B cell (primary cell): ENCODE results near the gene NEK3. TPM values are rescaled to one million over a fixed set of nuclear protein-coding genes. Genes with fewer than 3 reads are reported as not detected.
A peak's percentile ranks its signal among the peaks of the same experiment; 100 is the strongest.

ENCODE experiments used
- ATAC-seq: fragments of 200-7000 bp; cut with Tn5 transposase; one replicate; pipeline ENCODE4 v1.10.0; 2021; ENCODE audit warnings: low read depth, mild to moderate bottlenecking, moderate number of reproducible peaks, moderate library complexity
- CTCF ChIA-PET: fragments of 350-600 bp; sonication (Branson Sonifier 250); formaldehyde crosslinking; loops from one replicate; lab custom pipeline; 2021; ENCODE audit warnings: antibody characterized with exemption, inconsistent platforms; lab: Charles Lee
- POLR2A ChIA-PET: fragments of 350-600 bp; sonication (Branson Sonifier 250); formaldehyde crosslinking; loops from one replicate; lab custom pipeline; 2021; ENCODE audit warnings: antibody characterized with exemption; lab: Charles Lee
- DNase-seq: peaks from one replicate; pipeline ENCODE4 v3.0.0; 2013
- H2AFZ ChIP-seq: 2 replicates; pipeline ENCODE4 v1.6.1; 2012; ENCODE audit warnings: mild to moderate bottlenecking, low read depth, low read length; ENCODE audit not compliant: insufficient read depth, poor library complexity, severe bottlenecking
- H3K27ac ChIP-seq, 2 donors: 1 replicate in 1 of 2; 2 replicates in 1 of 2; pipeline ENCODE4 v1.5.1; 2012 to 2013; ENCODE audit warnings: low read length in 2 of 2, mild to moderate bottlenecking in 2 of 2, moderate library complexity in 1 of 2
- H3K27me3 ChIP-seq, 4 experiments: fragments of 200-600 bp in 1 of 4; sonication (generic) in 1 of 4; replicated peaks in 1 of 4; 1 replicate in 2 of 4; 2 replicates in 2 of 4; pipeline versions ENCODE4 v1.6.1 to v1.7.0; 2013 to 2016; ENCODE audit warnings: low read length in 3 of 4, mild to moderate bottlenecking in 2 of 4, mixed read lengths in 1 of 4, moderate library complexity in 1 of 4; ENCODE audit not compliant: insufficient read depth in 4 of 4, control insufficient read depth in 3 of 4; ENCODE audit errors: control extremely low read depth in 1 of 4
- H3K36me3 ChIP-seq, 2 experiments: replicated peaks in 1 of 2; 1 replicate in 1 of 2; 2 replicates in 1 of 2; pipeline versions ENCODE4 v1.6.1 to v1.7.1; 2013; ENCODE audit warnings: low read length in 1 of 2; ENCODE audit not compliant: insufficient read depth in 2 of 2, control insufficient read depth in 1 of 2; ENCODE audit errors: control extremely low read depth in 1 of 2, extremely low read depth in 1 of 2
- H3K4me1 ChIP-seq, 2 donors: fragments of 200-600 bp in 1 of 2; sonication (generic) in 1 of 2; 1 replicate in 1 of 2; 2 replicates in 1 of 2; pipeline versions ENCODE4 v1.5.1 to v1.6.1; 2013 to 2017; ENCODE audit warnings: low read length in 2 of 2; ENCODE audit not compliant: control insufficient read depth in 2 of 2, insufficient read depth in 2 of 2
- H3K4me2 ChIP-seq: replicated peaks from 2 replicates; pipeline ENCODE3; 2012; ENCODE audit warnings: mild to moderate bottlenecking, low read depth, low read length; ENCODE audit not compliant: poor library complexity, severe bottlenecking
- H3K4me3 ChIP-seq, 5 experiments: fragments of 200-600 bp in 1 of 5; sonication (generic) in 1 of 5; 1 replicate in 3 of 5; 2 replicates in 2 of 5; pipeline versions ENCODE4 v1.5.1 to v1.7.0; 2011 to 2016; ENCODE audit warnings: low read length in 4 of 5, mild to moderate bottlenecking in 4 of 5, low read depth in 2 of 5, control low read depth in 1 of 5, moderate library complexity in 1 of 5; ENCODE audit not compliant: insufficient read depth in 1 of 5; ENCODE audit errors: control extremely low read depth in 1 of 5, extremely low read depth in 1 of 5
- H3K79me2 ChIP-seq: fragments of 200-600 bp; sonication (generic); one replicate; pipeline ENCODE4 v1.6.0; 2016; ENCODE audit warnings: low read length; ENCODE audit not compliant: control insufficient read depth, insufficient read depth
- H3K9ac ChIP-seq: fragments of 200-600 bp; sonication (generic); 2 replicates; pipeline ENCODE4 v1.6.1; 2017; ENCODE audit warnings: mild to moderate bottlenecking, low read length, moderate library complexity
- H3K9me3 ChIP-seq, 3 donors: one replicate each; pipeline versions ENCODE4 v1.6.1 to v1.7.1; 2013; ENCODE audit warnings: low read length in 2 of 3; ENCODE audit not compliant: control insufficient read depth in 2 of 3, insufficient read depth in 1 of 3; ENCODE audit errors: control extremely low read depth in 1 of 3
- H4K20me1 ChIP-seq: 2 replicates; pipeline ENCODE4 v1.6.0; 2012; ENCODE audit warnings: mild to moderate bottlenecking, low read length; ENCODE audit not compliant: insufficient read depth, control insufficient read depth, poor library complexity, severe bottlenecking
- H3K27ac Mint-ChIP-seq: one replicate; pipeline ENCODE4 v1.8.0; 2021; ENCODE audit warnings: mixed read lengths
- H3K27me3 Mint-ChIP-seq: one replicate; pipeline ENCODE4 v1.8.0; 2021; ENCODE audit warnings: mixed read lengths
- H3K4me1 Mint-ChIP-seq: one replicate; pipeline ENCODE4 v1.8.0; 2021; ENCODE audit warnings: mixed read lengths
- H3K4me3 Mint-ChIP-seq: one replicate; pipeline ENCODE4 v1.8.0; 2021; ENCODE audit warnings: mixed read lengths
- H3K9me3 Mint-ChIP-seq: one replicate; pipeline ENCODE4 v1.8.0; 2022; ENCODE audit warnings: mixed read lengths; ENCODE audit not compliant: insufficient read depth
- CTCF ChIP-seq: fragments of 200-600 bp; IDR thresholded peaks from one replicate; pipeline ENCODE4 v1.8.0; 2022; ENCODE audit warnings: antibody characterized with exemption, mild to moderate bottlenecking
- EZH2 ChIP-seq: IDR thresholded peaks from 2 replicates; pipeline ENCODE4 v1.6.1; 2012; ENCODE audit warnings: borderline replicate concordance, low read depth, mild to moderate bottlenecking, moderate library complexity, low read length; ENCODE audit not compliant: insufficient read depth, poor library complexity, severe bottlenecking
- WGBS: methylation state at CpG from one replicate; pipeline ENCODE4 v1.1.5; 2013; ENCODE audit warnings: missing lambda C conversion rate; ENCODE audit not compliant: insufficient coverage; 5-methylcytosine and 5-hydroxymethylcytosine counted together
- intact Hi-C: fragments of 100-400 bp; cut with micrococcal nuclease; formaldehyde crosslinking; loops from one replicate; pipeline ENCODE4 v1.10.0; 2022
- polyA plus RNA-seq: library from polyadenylated mRNA; depleted of rRNA; stranded (reverse); fragments of >200 nt; gene quantifications from 2 replicates; pipeline ENCODE4 v1.2.3, GENCODE V29; 2012
- total RNA-seq, 2 donors: library from RNA; stranded (reverse); fragments of 120-200 nt in 1 of 2; gene quantifications; 1 replicate in 1 of 2; 2 replicates in 1 of 2; pipeline versions ENCODE4 v1.2.3 to v1.2.4, GENCODE V29; 2013 to 2022

NEK3 gene
- total and polyA plus RNA-seq, 2 donors (not counting 1 experiment from before 2014, with no cell fraction given), result 6.0 to 12.6 TPM

- CTCF ChIA-PET, result interaction anchor here (0.7 to 1.0 kb wide), 4 partner anchors 14 to 345 kb away, joined by 3 read pairs; no protein-coding TSS in a partner anchor
- DNase-seq, result no peak
Measured at GRCh38 chr13:52160506-52160905, 1.1 kb upstream of the NEK3 start.

GRCh38 chr13:52160053-52160452 lies 656 bp upstream of the NEK3 start:
- Histone ChIP-seq H3K27ac (no peak overlapping the region), H3K4me2 (peak overlapping the region; percentile 78), H3K27me3 (no peaks in the 10 kb centered on the region), H3K79me2 (no peaks in the 10 kb centered on the region), H3K4me1 (peaks cover 13% of the 10 kb centered on the region in 2 donors), H4K20me1 (no peaks in the 10 kb centered on the region), H3K9me3 (no peaks in the 10 kb centered on the region), H2AFZ (peak overlapping the region; percentile 83), H3K36me3 (no peaks in the 10 kb centered on the region), H3K4me3 (peak overlapping the region in 2 of 5 experiments; percentile 59 to 74), H3K9ac (peak overlapping the region; percentile 75)
- POLR2A ChIA-PET, result no interaction called here
- Mint-ChIP-seq H3K27me3 (no peaks in the 10 kb centered on the region), H3K9me3 (no peaks in the 10 kb centered on the region), H3K4me1 (peaks cover 20% of the 10 kb centered on the region), H3K27ac (peak overlapping the region; percentile 76), H3K4me3 (peak overlapping the region; percentile 91)
- TF ChIP-seq CTCF (no peak), EZH2 (no peak)
- CTCF ChIA-PET, result interaction anchor here (0.7 to 1.0 kb wide), 5 partner anchors 14 to 346 kb away, joined by 3 read pairs; no protein-coding TSS in a partner anchor
- DNase-seq, result no peak
- 100% methylated on average over 1 of the region's 6 CpGs for WGBS
- no peak for ATAC-seq
- intact Hi-C loops, result no loop called here

More at GRCh38 chr13:52160506-52160905, 1.1 kb upstream of the NEK3 start:
- Mint-ChIP-seq H3K4me1 (peaks cover 20% of the 10 kb centered on the region), H3K4me3 (no peak overlapping the region), H3K27ac (no peak overlapping the region), H3K9me3 (no peaks in the 10 kb centered on the region), H3K27me3 (no peaks in the 10 kb centered on the region)
- no peak overlapping the region for H2AFZ ChIP-seq
- H3K4me2 ChIP-seq, result no peak overlapping the region
- no peak overlapping the region for H3K4me3 ChIP-seq
- no peaks in the 10 kb centered on the region for H4K20me1 ChIP-seq
- H3K36me3 ChIP-seq, result no peaks in the 10 kb centered on the region
- H3K4me1 ChIP-seq, result peaks cover 13% of the 10 kb centered on the region in 2 donors
- 17% methylated on average over 2 of the region's 6 CpGs for WGBS
- POLR2A ChIA-PET, result no interaction called here
- no peak for TF ChIP-seq CTCF
- TF ChIP-seq EZH2, result no peak
- H3K9ac ChIP-seq, result no peak overlapping the region
- H3K27me3 ChIP-seq, result no peaks in the 10 kb centered on the region
- intact Hi-C loops, result no loop called here
- H3K27ac ChIP-seq, result no peak overlapping the region
- H3K9me3 ChIP-seq, result no peaks in the 10 kb centered on the region
- no peak for ATAC-seq
- H3K79me2 ChIP-seq, result no peaks in the 10 kb centered on the region
